ENCODE data around the gene ACVRL1.

ACVRL1 gene

GRCh38 chr12:51889216-51890132 lies 17.8 kb upstream of the ACVRL1 start:
- Histone ChIP-seq H3K27me3 (ENCODE audit: control insufficient read depth, low read length) (no peaks in the 10 kb centered on the region), H3K36me3 (ENCODE audit: control insufficient read depth, low read length) (no peaks in the 10 kb centered on the region), H3K9me3 (ENCODE audit: control insufficient read depth, insufficient read depth, low read length) (no peaks in the 10 kb centered on the region), H4K20me1 (ENCODE audit: control insufficient read depth, insufficient read depth, low read depth, low read length) (no peaks in the 10 kb centered on the region), H3K4me1 (ENCODE audit: control insufficient read depth, low read length) (peaks cover 12% of the 10 kb centered on the region), H3K4me2 (ENCODE audit: low read length) (no peak overlapping the region), H3K79me2 (ENCODE audit: control insufficient read depth, low read length) (no peaks in the 10 kb centered on the region), H3F3A (ENCODE audit: control insufficient read depth, insufficient read depth) (no peaks in the 10 kb centered on the region), H3K27ac (ENCODE audit: low read depth, low read length) (no peak overlapping the region), H3K4me3 (ENCODE audit: low read length) (no peak overlapping the region), H3K9me2 (replicated peaks; ENCODE audit: control insufficient read depth, low read length) (no peaks in the 10 kb centered on the region)
- peak; percentile 49 for TF ChIP-seq CTCF (IDR thresholded peaks at IDR 0.05; ENCODE audit: low read depth, low read length, poor library complexity, severe bottlenecking)
- no peak for TF ChIP-seq EZH2phosphoT487 (IDR thresholded peaks at IDR 0.05; ENCODE audit: borderline replicate concordance, low read length)

GRCh38 chr12:51890133-51890464 lies 17.2 kb upstream of the ACVRL1 start:
- TF ChIP-seq EZH2phosphoT487 (IDR thresholded peaks at IDR 0.05; ENCODE audit: borderline replicate concordance, low read length) (no peak), CTCF (IDR thresholded peaks at IDR 0.05; ENCODE audit: low read depth, low read length, poor library complexity, severe bottlenecking) (no peak)
- Histone ChIP-seq H3K9me2 (replicated peaks; ENCODE audit: control insufficient read depth, low read length) (no peaks in the 10 kb centered on the region), H3F3A (ENCODE audit: control insufficient read depth, insufficient read depth) (no peaks in the 10 kb centered on the region), H3K36me3 (ENCODE audit: control insufficient read depth, low read length) (no peaks in the 10 kb centered on the region), H4K20me1 (ENCODE audit: control insufficient read depth, insufficient read depth, low read depth, low read length) (no peaks in the 10 kb centered on the region), H3K27ac (ENCODE audit: low read depth, low read length) (no peak overlapping the region), H3K4me1 (ENCODE audit: control insufficient read depth, low read length) (peaks cover 12% of the 10 kb centered on the region), H3K79me2 (ENCODE audit: control insufficient read depth, low read length) (no peaks in the 10 kb centered on the region), H3K4me3 (ENCODE audit: low read length) (no peak overlapping the region), H3K9me3 (ENCODE audit: control insufficient read depth, insufficient read depth, low read length) (no peaks in the 10 kb centered on the region), H3K27me3 (ENCODE audit: control insufficient read depth, low read length) (no peaks in the 10 kb centered on the region), H3K4me2 (ENCODE audit: low read length) (no peak overlapping the region)

- Histone ChIP-seq H3F3A (ENCODE audit: control insufficient read depth, insufficient read depth) (no peaks in the 10 kb centered on the region), H3K27ac (ENCODE audit: low read depth, low read length) (no peak overlapping the region), H3K27me3 (ENCODE audit: control insufficient read depth, low read length) (no peaks in the 10 kb centered on the region), H3K9me2 (replicated peaks; ENCODE audit: control insufficient read depth, low read length) (no peaks in the 10 kb centered on the region), H3K9me3 (ENCODE audit: control insufficient read depth, insufficient read depth, low read length) (no peaks in the 10 kb centered on the region), H3K36me3 (ENCODE audit: control insufficient read depth, low read length) (no peaks in the 10 kb centered on the region), H3K4me2 (ENCODE audit: low read length) (no peak overlapping the region), H3K4me3 (ENCODE audit: low read length) (no peak overlapping the region), H4K20me1 (ENCODE audit: control insufficient read depth, insufficient read depth, low read depth, low read length) (no peaks in the 10 kb centered on the region), H3K79me2 (ENCODE audit: control insufficient read depth, low read length) (no peaks in the 10 kb centered on the region), H3K4me1 (ENCODE audit: control insufficient read depth, low read length) (peaks cover 9% of the 10 kb centered on the region)
- TF ChIP-seq CTCF (IDR thresholded peaks at IDR 0.05; ENCODE audit: low read depth, low read length, poor library complexity, severe bottlenecking) (no peak), EZH2phosphoT487 (IDR thresholded peaks at IDR 0.05; ENCODE audit: borderline replicate concordance, low read length) (no peak)
Observed at GRCh38 chr12:51890511-51891171, 16.7 kb upstream of the ACVRL1 start.
